ENCODE results near the gene SGIP1.

GRCh38 chr1:66769512-66770229, 235.7 kb downstream of the SGIP1 start:
- TF ChIP-seq CTCF (IDR thresholded peaks at IDR 0.05; ENCODE audit: low read length) (no peak), EZH2 (optimal IDR thresholded peaks at IDR 0.05; ENCODE audit: low read depth, low read length) (no peak), EZH2phosphoT487 (IDR thresholded peaks at IDR 0.05; ENCODE audit: low read length) (no peak)
